Liver (tissue), 9 donors: ENCODE measurements around the gene STK17A. TPM values are rescaled to one million over a fixed set of nuclear protein-coding genes. Genes with fewer than 3 reads are reported as not detected.

Experiments used
- DNase-seq: peaks from one replicate; pipeline ENCODE4 v3.0.0-alpha.2; 2017; ENCODE audit warnings: low spot score
- H3K27ac ChIP-seq, 2 donors: one replicate each; pipeline ENCODE4 v1.7.0; 2013; ENCODE audit warnings: inconsistent platforms in 2 of 2, low read length in 2 of 2, control low read depth in 1 of 2, low read depth in 1 of 2, mild to moderate bottlenecking in 1 of 2
- H3K27me3 ChIP-seq, 4 donors: one replicate each; pipeline versions ENCODE4 v1.6.1 to v1.7.0; 2013; ENCODE audit warnings: low read length in 3 of 4, inconsistent platforms in 1 of 4, mild to moderate bottlenecking in 1 of 4, moderate library complexity in 1 of 4; ENCODE audit not compliant: control insufficient read depth in 4 of 4, insufficient read depth in 4 of 4
- H3K36me3 ChIP-seq, 4 donors: one replicate each; pipeline versions ENCODE4 v1.6.1 to v1.7.0; 2013; ENCODE audit warnings: low read length in 3 of 4, mild to moderate bottlenecking in 3 of 4, low read depth in 1 of 4, moderate library complexity in 1 of 4; ENCODE audit not compliant: control insufficient read depth in 4 of 4, insufficient read depth in 3 of 4
- H3K4me1 ChIP-seq, 4 donors: one replicate each; pipeline versions ENCODE4 v1.6.1 to v1.7.0; 2013; ENCODE audit warnings: low read length in 3 of 4, mild to moderate bottlenecking in 3 of 4, moderate library complexity in 1 of 4; ENCODE audit not compliant: control insufficient read depth in 4 of 4, insufficient read depth in 4 of 4
- H3K4me3 ChIP-seq, 3 donors: one replicate each; pipeline versions ENCODE4 v1.6.1 to v1.7.0; 2013; ENCODE audit warnings: low read length in 3 of 3, control low read depth in 1 of 3, low read depth in 1 of 3, mild to moderate bottlenecking in 1 of 3
- H3K9ac ChIP-seq, 2 donors: one replicate each; pipeline ENCODE4 v1.7.0; 2013; ENCODE audit warnings: low read length in 2 of 2, mild to moderate bottlenecking in 2 of 2, moderate library complexity in 2 of 2, control low read depth in 1 of 2, low read depth in 1 of 2
- H3K9me3 ChIP-seq, 4 donors: one replicate each; pipeline versions ENCODE4 v1.6.1 to v1.7.0; 2013; ENCODE audit warnings: low read length in 3 of 4; ENCODE audit not compliant: control insufficient read depth in 4 of 4
- CTCF ChIP-seq: fragments of 150-350 bp; IDR thresholded peaks from 2 replicates; pipeline ENCODE4 v1.5.1; 2017; ENCODE audit warnings: improper control_type of control experiment, low read depth, low read length; ENCODE audit not compliant: missing input control
- EGR1 ChIP-seq, 2 donors: IDR thresholded peaks; 2 replicates each; pipeline ENCODE4 v1.6.1; 2016 to 2018; ENCODE audit warnings: antibody characterized with exemption in 2 of 2, low read depth in 2 of 2
- FOXA2 ChIP-seq: IDR thresholded peaks from 2 replicates; pipeline ENCODE4 v1.6.1; 2016; ENCODE audit warnings: antibody characterized with exemption
- GABPA ChIP-seq, 2 donors: IDR thresholded peaks in 1 of 2; conservative IDR thresholded peaks in 1 of 2; 2 replicates each; pipeline ENCODE4 v1.6.1; 2016; ENCODE audit warnings: antibody characterized with exemption in 2 of 2, mild to moderate bottlenecking in 1 of 2, moderate library complexity in 1 of 2
- HNF4A ChIP-seq, 2 donors: conservative IDR thresholded peaks; 2 replicates each; pipeline ENCODE4 v1.6.1; 2016; ENCODE audit warnings: antibody characterized with exemption in 2 of 2, mild to moderate bottlenecking in 2 of 2
- HNF4G ChIP-seq: IDR thresholded peaks from 2 replicates; pipeline ENCODE4 v1.6.1; 2016; ENCODE audit warnings: antibody characterized with exemption
- JUND ChIP-seq, 2 donors: IDR thresholded peaks; 2 replicates each; pipeline ENCODE4 v1.6.1; 2016; ENCODE audit warnings: antibody characterized with exemption in 2 of 2
- MAX ChIP-seq: IDR thresholded peaks from 2 replicates; pipeline ENCODE4 v1.6.1; 2016; ENCODE audit warnings: antibody characterized with exemption
- NR2F2 ChIP-seq: IDR thresholded peaks from 2 replicates; pipeline ENCODE4 v1.6.1; 2016; ENCODE audit warnings: antibody characterized with exemption
- RAD21 ChIP-seq, 2 donors: IDR thresholded peaks; 2 replicates each; pipeline ENCODE4 v1.6.1; 2016; ENCODE audit warnings: antibody characterized with exemption in 2 of 2, mild to moderate bottlenecking in 2 of 2
- REST ChIP-seq: IDR thresholded peaks from 2 replicates; pipeline ENCODE4 v1.6.1; 2016; ENCODE audit warnings: antibody characterized with exemption, mild to moderate bottlenecking
- RXRA ChIP-seq, 2 donors: IDR thresholded peaks; 2 replicates each; pipeline ENCODE4 v1.6.1; 2017 to 2018; ENCODE audit warnings: antibody characterized with exemption in 2 of 2, mild to moderate bottlenecking in 1 of 2
- TAF1 ChIP-seq: conservative IDR thresholded peaks from 2 replicates; pipeline ENCODE4 v1.6.1; 2016; ENCODE audit warnings: antibody characterized with exemption, mild to moderate bottlenecking
- YY1 ChIP-seq: IDR thresholded peaks from 2 replicates; pipeline ENCODE4 v1.6.1; 2016; ENCODE audit warnings: antibody characterized with exemption, mild to moderate bottlenecking
- WGBS: extraction: QIAGEN DNeasy Blood & Tissue Kit; methylation state at CpG from one replicate; pipeline ENCODE4 v1.1.7; 2013; 5-methylcytosine and 5-hydroxymethylcytosine counted together
- polyA plus RNA-seq, 2 donors: library from polyadenylated mRNA; stranded (reverse) in 1 of 2; unstranded in 1 of 2; fragments of 200-250 nt in 1 of 2; fragments of >200 nt in 1 of 2; fragmentation: Nextera tagmentation in 1 of 2; extraction: Ambion mirVana in 1 of 2; gene quantifications; one replicate each; pipeline versions ENCODE4 v1.2.1 to v1.2.3, GENCODE V29; 2013 to 2015
- total RNA-seq, 2 donors: library from RNA; depleted of rRNA; stranded (reverse); fragments of >200 nt; gene quantifications; one replicate each; pipeline ENCODE4 v1.2.3, GENCODE V29; 2014
- donor health status: healthy.
- donor health status: healthy.
- donor health status: healthy.
- donor health status: healthy.
- donor health status: healthy.

The STK17A gene
- total and polyA plus RNA-seq, 4 donors, result 3.0 to 18.2 (median 7.2) TPM

GRCh38 chr7:43653891-43654504 lies 71.1 kb downstream of the STK17A start:
- Histone ChIP-seq H3K27me3 (no peaks in the 10 kb centered on the region), H3K27ac (no peak overlapping the region), H3K9ac (no peak overlapping the region), H3K4me3 (no peak overlapping the region), H3K36me3 (no peaks in the 10 kb centered on the region), H3K4me1 (peaks cover 4 to 10% (median 5%) of the 10 kb centered on the region in 4 donors), H3K9me3 (no peaks in the 10 kb centered on the region)
- DNase-seq, result no peak
- TF ChIP-seq CTCF (no peak), EGR1 (IDR thresholded peaks at IDR 0.05; ENCODE audit: low read depth in 2 of 2) (no peak)
- 91% methylated on average over 4 of the region's 4 CpGs for WGBS

GRCh38 chr7:43655584-43655983 lies 72.7 kb downstream of the STK17A start:
- Histone ChIP-seq H3K9me3 (no peaks in the 10 kb centered on the region), H3K36me3 (no peaks in the 10 kb centered on the region), H3K9ac (no peak overlapping the region), H3K27ac (no peak overlapping the region), H3K27me3 (no peaks in the 10 kb centered on the region), H3K4me1 (peaks cover 6 to 16% (median 7%) of the 10 kb centered on the region in 4 donors), H3K4me3 (no peak overlapping the region)
- no peak for TF ChIP-seq EGR1 (IDR thresholded peaks at IDR 0.05; ENCODE audit: low read depth in 2 of 2)
- no peak for TF ChIP-seq MAX
- TF ChIP-seq REST, result no peak
- no peak for TF ChIP-seq GABPA (IDR thresholded peaks at IDR 0.05 in 1 of 2, conservative IDR thresholded peaks at IDR 0.05 in 1 of 2)
- no peak for TF ChIP-seq RXRA (IDR thresholded peaks at IDR 0.05)
- TF ChIP-seq TAF1, result no peak
- no peak for TF ChIP-seq HNF4G
- TF ChIP-seq HNF4A (conservative IDR thresholded peaks at IDR 0.05), result no peak
- TF ChIP-seq YY1, result no peak
- no peak for TF ChIP-seq NR2F2
- no peak for TF ChIP-seq JUND (IDR thresholded peaks at IDR 0.05)
- no peak for TF ChIP-seq RAD21 (IDR thresholded peaks at IDR 0.05)
- WGBS, result 98% methylated on average over 3 of the region's 3 CpGs
- no peak for DNase-seq

GRCh38 chr7:43656997-43657396 lies 74.1 kb downstream of the STK17A start:
- Histone ChIP-seq H3K36me3 (no peaks in the 10 kb centered on the region), H3K4me3 (no peak overlapping the region), H3K4me1 (peaks cover 6 to 16% (median 7%) of the 10 kb centered on the region in 4 donors), H3K9me3 (no peaks in the 10 kb centered on the region), H3K9ac (no peak overlapping the region), H3K27ac (no peak overlapping the region), H3K27me3 (no peaks in the 10 kb centered on the region)
- TF ChIP-seq TAF1, result no peak
- TF ChIP-seq RXRA (IDR thresholded peaks at IDR 0.05), result no peak
- TF ChIP-seq FOXA2, result no peak
- TF ChIP-seq JUND (IDR thresholded peaks at IDR 0.05), result no peak
- TF ChIP-seq MAX, result no peak
- TF ChIP-seq GABPA (IDR thresholded peaks at IDR 0.05 in 1 of 2, conservative IDR thresholded peaks at IDR 0.05 in 1 of 2), result no peak
- TF ChIP-seq HNF4A (conservative IDR thresholded peaks at IDR 0.05), result no peak
- no peak for TF ChIP-seq NR2F2
- WGBS, result 92% methylated on average over 2 of the region's 2 CpGs
- no peak for DNase-seq
